HG03196 (cell line): Measurements from ENCODE around the gene HPSE2.

ENCODE experiments used
- ATAC-seq: cut with Tn5 transposase; IDR thresholded peaks from one replicate; pipeline ENCODE4 v1.9.1; 2021; ENCODE audit not compliant: unreplicated experiment

Gene HPSE2

GRCh38 chr10:98418665-98419468 is 816.8 kb downstream of the HPSE2 start:
- ATAC-seq, result no peak

DNA sequence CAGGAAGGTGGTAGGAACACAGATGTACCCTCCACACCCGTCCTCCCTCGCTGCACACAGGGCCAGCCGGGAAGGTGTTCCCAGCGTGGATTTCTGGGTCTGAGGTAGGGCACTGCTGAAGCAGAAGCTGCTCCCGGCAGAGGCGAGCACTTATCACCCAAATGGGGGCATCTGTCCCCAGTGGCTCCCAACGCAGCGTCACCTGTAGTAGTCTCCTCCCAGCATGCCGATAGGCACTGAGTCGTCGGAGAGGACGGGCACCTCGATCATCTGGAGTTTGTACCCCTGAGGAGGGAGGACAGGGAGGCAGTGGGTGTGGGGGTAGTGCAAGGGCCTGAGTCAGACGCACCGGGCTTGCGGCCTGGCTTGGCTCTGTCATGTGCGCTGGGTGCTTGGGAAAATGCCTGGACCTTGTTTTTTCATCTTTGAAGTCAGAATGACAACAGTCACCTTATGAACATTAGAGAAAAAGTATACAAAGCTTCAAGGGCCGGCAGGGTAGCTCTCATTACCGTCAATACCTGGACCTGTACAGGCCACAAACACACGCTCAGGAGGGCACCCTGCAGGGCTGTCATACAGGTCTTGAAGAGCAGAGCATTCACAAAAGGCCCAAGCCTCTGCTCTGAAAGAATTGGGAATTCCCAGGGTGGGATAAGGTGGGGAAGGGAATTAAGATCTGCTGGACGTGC is 817.5 kb downstream of the HPSE2 start:
- ATAC-seq, result no peak

DNA sequence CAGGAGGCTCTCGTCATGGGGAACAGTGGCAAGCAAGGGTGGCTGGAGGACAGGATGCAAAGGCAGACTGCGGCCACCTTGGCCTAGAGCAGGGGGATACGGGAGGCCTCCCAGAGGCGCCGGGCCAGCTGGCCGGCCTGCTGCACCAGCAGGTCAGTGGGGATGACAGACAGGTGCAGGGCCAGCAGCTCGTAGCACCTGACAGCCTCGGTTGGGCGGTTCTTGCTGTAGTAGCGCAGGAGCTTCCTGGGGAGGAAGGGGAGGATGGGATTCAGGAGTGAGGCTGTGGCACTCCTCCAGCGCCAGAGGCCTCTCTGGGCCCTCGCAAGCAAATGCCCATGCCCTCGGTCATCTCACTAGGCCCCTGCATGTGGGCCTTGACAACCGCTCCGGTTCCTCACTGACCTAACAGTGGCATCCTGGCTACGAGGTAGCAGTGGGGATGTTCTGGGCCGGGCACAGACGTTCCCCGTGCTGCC is 818.1 kb downstream of the HPSE2 start:
- no peak for ATAC-seq

DNA sequence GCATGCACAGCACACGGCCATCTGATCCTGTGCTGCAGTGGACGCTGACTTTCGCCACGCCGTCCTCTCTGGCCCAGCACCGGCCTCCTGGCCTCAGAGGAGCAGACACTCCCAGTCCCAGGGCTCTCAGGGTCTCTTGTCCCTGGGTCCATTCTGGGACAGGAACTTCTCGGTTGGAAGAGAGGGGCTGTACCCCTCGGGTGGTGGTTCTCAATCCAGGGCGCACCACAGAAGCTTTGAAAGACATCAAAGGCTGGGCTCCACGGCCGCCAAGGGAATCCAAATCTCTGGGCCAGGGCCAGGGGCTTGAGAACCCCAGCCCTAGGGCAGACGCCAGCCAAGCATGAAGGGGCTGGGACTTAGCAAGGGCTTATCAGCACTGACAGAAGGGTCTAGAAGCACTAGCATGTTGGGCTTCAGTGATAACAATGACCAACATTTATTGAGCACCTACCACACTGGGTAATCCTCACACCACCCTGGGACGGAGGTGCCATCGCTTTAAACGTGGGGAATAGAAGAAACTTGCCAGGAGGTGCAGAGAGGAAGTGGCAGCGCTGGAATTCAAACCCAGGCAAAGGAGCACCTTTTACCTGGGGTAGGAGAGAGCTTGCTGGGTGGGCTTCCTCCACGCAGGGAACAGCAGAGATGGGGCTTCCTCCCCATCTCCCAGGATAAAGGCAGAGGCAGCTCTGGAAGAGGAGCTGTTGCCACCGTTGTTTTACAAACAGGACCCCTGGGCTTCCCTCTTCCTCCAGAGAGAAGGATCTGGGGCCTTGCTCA is 818.9 kb downstream of the HPSE2 start:
- no peak for ATAC-seq

DNA sequence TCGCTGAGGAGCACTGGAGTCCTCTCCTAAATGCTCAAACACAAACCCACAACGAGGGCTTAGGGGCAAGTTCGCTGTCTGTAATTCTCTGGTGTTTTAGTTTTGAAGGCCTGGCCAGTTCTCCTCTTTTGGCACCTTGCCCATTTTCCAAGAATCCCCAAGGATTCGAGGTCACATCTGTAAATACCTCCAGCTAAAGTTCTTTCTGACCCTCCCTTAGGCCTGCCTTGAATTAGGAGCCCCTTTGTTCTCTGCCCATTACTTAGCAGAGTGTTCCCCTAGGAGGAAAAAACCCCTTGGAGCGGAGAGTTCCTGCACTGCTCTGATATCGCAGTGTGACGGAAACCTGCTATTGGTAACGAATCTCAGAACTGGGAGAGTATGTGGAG is 819.9 kb downstream of the HPSE2 start:
- no peak for ATAC-seq

DNA sequence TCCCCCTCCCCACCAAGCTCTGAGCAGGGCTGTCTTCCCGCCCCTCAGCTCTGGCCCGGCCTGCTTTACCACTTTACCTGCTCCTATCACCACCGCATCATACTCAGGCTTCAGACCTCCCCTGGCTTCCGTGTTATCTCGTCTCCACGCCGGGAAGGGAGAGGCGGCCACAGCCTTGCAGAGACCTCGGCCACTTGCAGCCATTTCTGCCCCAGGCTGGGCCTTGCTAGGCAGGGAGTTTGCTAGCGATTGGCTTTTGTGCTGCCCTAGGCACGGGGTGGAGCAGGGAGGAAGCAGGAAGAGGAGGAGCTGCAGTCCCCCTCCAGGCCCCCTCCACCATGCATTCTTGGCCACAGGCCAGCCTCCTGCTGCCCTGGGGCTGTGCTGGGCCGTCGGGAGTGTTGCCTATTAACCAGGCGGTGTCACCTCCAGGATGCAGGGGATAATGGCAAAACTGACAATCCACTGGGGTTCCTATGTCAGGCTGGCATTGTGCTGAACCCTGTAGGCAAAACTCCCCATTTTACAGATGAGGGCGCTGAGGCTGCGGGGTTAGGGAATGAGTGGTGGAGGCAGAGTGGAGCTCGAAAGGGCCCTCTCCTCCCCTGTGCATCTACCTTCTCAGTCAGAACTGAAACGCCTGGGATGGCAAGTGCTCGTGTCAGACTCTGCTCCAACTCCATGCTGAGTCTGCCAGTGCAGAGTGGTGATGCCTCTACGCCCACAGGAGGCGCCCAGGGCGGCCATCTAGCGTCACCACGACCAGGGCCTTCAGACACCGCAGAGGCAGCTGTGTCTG is 820.5 kb downstream of the HPSE2 start, which contains the start of gene PYROXD2:
TSS of gene PYROXD2 (minus strand) at position 251 of the 799 bp plus-strand sequence. CDS start at position 204, 47 bp downstream.
- ATAC-seq, result no peak

DNA sequence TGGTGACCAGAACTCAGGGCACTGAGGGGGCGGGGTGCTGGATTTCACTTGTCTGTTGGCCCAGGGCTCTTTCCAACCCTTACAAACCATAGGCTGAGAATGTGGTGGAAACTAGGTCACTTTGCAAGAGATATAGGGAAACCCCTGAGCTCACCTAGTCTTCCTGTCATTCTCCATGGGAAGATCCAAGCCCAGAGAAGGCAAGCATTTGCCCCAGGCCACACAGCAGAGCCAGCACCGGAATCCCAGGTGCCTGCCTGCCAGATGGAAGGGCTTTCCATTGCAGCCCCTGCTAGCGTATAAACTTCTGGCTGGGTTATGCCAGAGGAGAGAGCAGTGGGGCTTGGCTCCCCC is 821.1 kb downstream of the HPSE2 start:
- no peak for ATAC-seq

DNA sequence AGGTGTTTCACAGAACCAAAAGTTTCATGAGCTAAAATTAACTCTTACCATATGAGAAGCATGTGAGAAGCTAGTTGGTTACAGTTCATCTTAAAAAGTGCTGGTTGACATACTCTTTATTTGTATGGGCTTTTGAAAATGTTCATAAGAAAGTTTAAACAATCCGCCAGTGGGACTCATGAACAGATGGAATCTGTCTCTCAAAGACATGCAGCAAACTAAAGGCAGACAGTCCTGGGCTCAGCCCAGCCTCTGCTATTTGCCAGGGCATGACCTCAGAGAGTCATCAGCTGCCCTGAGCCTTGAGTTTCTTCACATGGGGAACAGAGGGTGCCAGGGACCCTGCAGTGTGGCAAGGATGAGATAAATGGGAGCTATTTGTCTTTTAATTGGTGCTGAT is 823.9 kb downstream of the HPSE2 start:
- no peak for ATAC-seq

DNA sequence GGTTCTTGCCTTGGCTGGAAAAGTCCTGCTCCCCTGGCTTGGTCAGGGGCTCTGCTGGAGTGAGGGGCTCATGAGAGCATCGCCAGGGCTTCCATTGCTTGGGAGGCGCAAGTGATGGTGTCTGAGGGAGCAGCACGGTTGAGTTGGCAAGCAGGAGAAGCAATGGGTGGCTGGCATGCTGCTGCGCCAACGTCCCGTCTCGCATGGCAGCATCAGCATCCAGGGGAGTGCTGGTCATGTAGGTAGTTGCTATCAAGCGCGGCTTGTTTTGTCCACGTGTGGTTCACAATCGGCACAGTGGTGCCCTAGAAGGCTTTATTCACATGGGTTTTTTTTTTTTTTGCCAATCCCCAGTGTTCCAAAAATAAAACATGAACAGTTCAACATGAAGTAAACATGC is 824.5 kb downstream of the HPSE2 start:
- ATAC-seq, result no peak

DNA sequence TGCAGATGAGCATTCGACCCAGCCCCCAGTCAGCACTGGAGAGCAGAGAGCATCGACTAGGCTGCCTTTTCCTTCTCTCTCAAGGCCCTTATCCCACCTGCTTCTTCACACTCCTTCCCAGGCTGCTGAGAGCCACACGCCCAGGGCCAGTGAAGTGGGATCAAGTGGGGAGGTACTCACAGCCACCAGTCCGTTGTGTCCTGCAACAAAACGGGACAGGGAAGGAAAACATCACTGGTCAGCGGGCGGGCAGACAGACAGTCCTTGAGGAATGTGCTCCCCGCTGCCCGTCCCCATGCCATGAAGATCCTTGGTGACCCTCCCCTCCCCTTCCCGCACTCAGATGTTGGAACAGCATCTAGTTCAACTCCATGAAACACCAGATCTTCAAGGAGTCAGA is 824.9 kb downstream of the HPSE2 start:
- no peak for ATAC-seq

DNA sequence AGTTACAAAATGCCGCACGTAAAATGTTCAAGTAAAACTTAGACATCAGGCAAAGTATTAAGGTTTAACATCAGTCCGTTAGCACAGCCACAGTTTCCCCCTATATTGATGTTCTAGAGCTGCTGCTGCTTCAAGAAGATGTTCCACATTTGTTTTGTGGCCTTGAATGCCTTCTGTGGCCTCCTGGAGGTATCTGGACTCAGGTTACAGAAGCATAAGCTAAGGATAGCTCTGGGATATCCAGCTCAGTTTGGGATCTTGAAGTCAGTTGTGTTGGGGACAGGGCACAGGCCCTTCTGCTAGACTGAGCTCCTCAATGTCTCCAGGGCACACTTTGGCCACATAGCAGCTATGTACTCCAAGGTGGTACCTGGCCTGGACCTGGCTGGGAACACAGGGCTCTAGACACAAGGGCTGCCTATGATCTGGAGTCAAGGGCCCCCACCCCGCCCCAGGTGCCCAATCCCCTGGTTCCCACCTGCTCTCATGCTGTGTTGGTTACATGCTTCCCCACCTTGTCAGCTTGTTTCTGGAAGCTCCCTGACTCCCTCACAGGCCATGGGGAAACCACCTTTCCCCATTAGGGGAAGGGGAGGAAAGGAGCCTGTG is 825.4 kb downstream of the HPSE2 start:
- ATAC-seq, result no peak

DNA sequence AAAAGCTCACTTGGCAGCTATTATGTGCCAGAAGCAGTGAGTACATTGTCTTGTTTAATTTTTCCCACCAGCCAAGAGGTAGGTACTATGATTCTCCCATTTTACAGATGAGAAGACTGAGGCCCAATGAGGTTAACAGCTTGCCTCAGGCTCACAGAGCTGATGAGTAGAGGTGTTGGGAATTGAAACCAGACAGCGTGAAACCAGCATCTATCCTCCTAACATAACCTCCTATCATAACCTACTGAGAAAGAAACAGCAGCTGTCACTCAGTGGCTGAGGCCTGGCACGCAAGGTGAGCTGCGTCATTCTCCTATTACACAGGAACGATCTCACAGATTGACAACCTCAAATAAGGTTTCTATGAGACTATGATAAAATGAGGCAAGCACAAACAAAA is 826.9 kb downstream of the HPSE2 start:
- no peak for ATAC-seq

GRCh38 chr10:98407744-98408241 is 827.9 kb downstream of the HPSE2 start:
- no peak for ATAC-seq
